GM12891 (cell line): Measurements from ENCODE around the gene RAB28.

ENCODE experiments used
- PAX5 ChIP-seq: IDR thresholded peaks from 2 replicates; pipeline ENCODE4 v1.6.1; 2011; ENCODE audit warnings: low read length, moderate library complexity, mild to moderate bottlenecking; ENCODE audit not compliant: insufficient read depth, severe bottlenecking
- POLR2A ChIP-seq: IDR thresholded peaks from 2 replicates; pipeline ENCODE4 v1.6.1; 2011; ENCODE audit warnings: low read depth, low read length, control low read depth
- POLR2AphosphoS5 ChIP-seq: IDR thresholded peaks from 2 replicates; pipeline ENCODE4 v1.6.1; 2011; ENCODE audit warnings: low read depth, low read length, control low read depth
- POU2F2 ChIP-seq: IDR thresholded peaks from 2 replicates; pipeline ENCODE4 v1.6.1; 2011; ENCODE audit warnings: low read depth, mild to moderate bottlenecking, control low read depth, low read length, moderate library complexity
- SPI1 ChIP-seq: IDR thresholded peaks from 2 replicates; pipeline ENCODE4 v1.6.1; 2011; ENCODE audit warnings: low read depth, low read length, control low read depth
- TAF1 ChIP-seq: IDR thresholded peaks from 2 replicates; pipeline ENCODE4 v1.6.1; 2011; ENCODE audit warnings: low read depth, low read length, control low read depth

GRCh38 chr4:13484749-13485221 is 645 bp upstream of the RAB28 start:
- no peak for TF ChIP-seq POLR2A
- no peak for TF ChIP-seq POLR2AphosphoS5
- TF ChIP-seq TAF1, result no peak
- no peak for TF ChIP-seq SPI1
- TF ChIP-seq POU2F2, result no peak
- no peak for TF ChIP-seq PAX5
